OCI-M2 (cell line): Measurements from ENCODE around the gene SAMD13.

Experiments
- DNase-seq: peaks from one replicate; lab custom pipeline; 2025; ENCODE audit not compliant: unreplicated experiment; lab: John Stamatoyannopoulos, UW

SAMD13 gene

GRCh38 chr1:84301004-84301784, at the start of gene SAMD13:
TSS of gene SAMD13 (plus strand) at chr1:84301708. CDS start at chr1:84303235, 1,527 bp downstream.
- DNase-seq: no peak

- DNase-seq: no peak
These were observed 48.5 kb upstream of the SAMD13 start for GRCh38 chr1:84253036-84253435.

GRCh38 chr1:84253891-84254290, 47.6 kb upstream of the SAMD13 start:
- DNase-seq: no peak

- DNase-seq: no peak
These were observed 46.7 kb upstream of the SAMD13 start for GRCh38 chr1:84254703-84255238.

- no peak for DNase-seq
These were observed 45.9 kb upstream of the SAMD13 start for GRCh38 chr1:84255582-84255981.

GRCh38 chr1:84257617-84258016, 43.9 kb upstream of the SAMD13 start:
- no peak for DNase-seq

- no peak for DNase-seq
These were observed 42.1 kb upstream of the SAMD13 start for GRCh38 chr1:84259376-84259775.

GRCh38 chr1:84259989-84260388, 41.5 kb upstream of the SAMD13 start:
- no peak for DNase-seq

- no peak for DNase-seq
These were observed 40.5 kb upstream of the SAMD13 start for GRCh38 chr1:84260852-84261518.

- DNase-seq: no peak
These were observed 36.5 kb upstream of the SAMD13 start for GRCh38 chr1:84264961-84265360.

- no peak for DNase-seq
These were observed 35.6 kb upstream of the SAMD13 start for GRCh38 chr1:84265867-84266266.

GRCh38 chr1:84266748-84267147, 34.8 kb upstream of the SAMD13 start:
- no peak for DNase-seq

- DNase-seq: no peak
These were observed 34.0 kb upstream of the SAMD13 start for GRCh38 chr1:84267476-84267875.

GRCh38 chr1:84268346-84268745, 33.2 kb upstream of the SAMD13 start:
- no peak for DNase-seq

GRCh38 chr1:84269306-84269705, 32.2 kb upstream of the SAMD13 start:
- DNase-seq: no peak

- no peak for DNase-seq
These were observed 29.9 kb upstream of the SAMD13 start for GRCh38 chr1:84271441-84272151.

GRCh38 chr1:84272401-84272800, 29.1 kb upstream of the SAMD13 start:
- no peak for DNase-seq

GRCh38 chr1:84277343-84278059, 24.0 kb upstream of the SAMD13 start:
- no peak for DNase-seq

- no peak for DNase-seq
These were observed 22.6 kb upstream of the SAMD13 start for GRCh38 chr1:84278905-84279304.

- no peak for DNase-seq
These were observed 20.6 kb upstream of the SAMD13 start for GRCh38 chr1:84280912-84281311.

- DNase-seq: no peak
These were observed 18.7 kb upstream of the SAMD13 start for GRCh38 chr1:84282780-84283333.
